Adrenal gland (tissue), 12 donors: Measurements from ENCODE around the gene ARF6. TPM values are rescaled to one million over a fixed set of nuclear protein-coding genes. Genes with fewer than 3 reads are reported as not detected.

Source experiments
- DNase-seq, 7 donors: peaks; one replicate each; pipeline ENCODE4 v3.0.0-alpha.2; 2019 to 2020
- H3K27ac ChIP-seq, 5 donors: fragments of 200-600 bp; sonication (generic) in 4 of 5; 1 replicate in 3 of 5; 2 replicates in 2 of 5; pipeline versions ENCODE4 v1.5.1 to v1.8.0; 2016 to 2020; ENCODE audit warnings: mild to moderate bottlenecking in 1 of 5
- H3K27me3 ChIP-seq: fragments of 200-600 bp; 2 replicates; pipeline ENCODE4 v1.8.0; 2021
- H3K36me3 ChIP-seq, 2 donors: fragments of 200-600 bp; replicated peaks in 1 of 2; 1 replicate in 1 of 2; 2 replicates in 1 of 2; pipeline versions ENCODE4 v1.5.1 to v1.8.0; 2018 to 2022
- H3K4me1 ChIP-seq, 2 donors: fragments of 200-600 bp; replicated peaks in 1 of 2; 1 replicate in 1 of 2; 2 replicates in 1 of 2; pipeline versions ENCODE4 v1.5.1 to v1.8.0; 2018 to 2021
- H3K4me3 ChIP-seq, 4 donors: fragments of 200-600 bp; sonication (generic) in 3 of 4; one replicate each; pipeline ENCODE4 v1.5.1; 2016 to 2018
- H3K9me3 ChIP-seq, 3 donors: fragments of 200-600 bp; sonication (generic) in 1 of 3; replicated peaks in 1 of 3; 1 replicate in 2 of 3; 2 replicates in 1 of 3; pipeline versions ENCODE4 v1.5.1 to v1.8.0; 2016 to 2021
- CTCF ChIP-seq, 6 experiments: fragments of 450-650 bp in 4 of 6; fragments of 200-600 bp in 2 of 6; sonication (generic) in 1 of 6; IDR thresholded peaks; 1 replicate in 5 of 6; 2 replicates in 1 of 6; pipeline versions ENCODE4 v1.5.1 to v1.8.0; 2016 to 2021; ENCODE audit warnings: antibody characterized with exemption in 6 of 6, mild to moderate bottlenecking in 2 of 6, moderate library complexity in 1 of 6
- POLR2A ChIP-seq, 2 donors: fragments of 450-650 bp; IDR thresholded peaks; one replicate each; pipeline ENCODE4 v1.6.1; 2017; ENCODE audit warnings: antibody characterized with exemption in 2 of 2, mild to moderate bottlenecking in 2 of 2, moderate library complexity in 1 of 2
- WGBS, 4 donors: extraction: QIAGEN DNeasy Blood & Tissue Kit in 2 of 4; methylation state at CpG; one replicate each; pipeline versions ENCODE4 v1.1.5 to v1.1.7; 2013 to 2017; 5-methylcytosine and 5-hydroxymethylcytosine counted together
- intact Hi-C, 2 donors: fragments of 100-400 bp; cut with DNase I; formaldehyde crosslinking; loops; one replicate each; pipeline versions ENCODE4 v1.14.1 to v1.15.0; 2022 to 2023
- polyA plus RNA-seq, 3 donors: library from polyadenylated mRNA; stranded (reverse); fragments of 200-250 nt in 2 of 3; fragments of 350-450 nt in 1 of 3; fragmentation: Illumina TruSeq in 1 of 3; extraction: RNeasy Lipid Tissue Mini Kit (QIAGEN cat#74804) in 1 of 3; gene quantifications; one replicate each; pipeline ENCODE4 v1.2.3, GENCODE V29; 2013 to 2014
- total RNA-seq, 9 donors: library from RNA; depleted of rRNA in 4 of 9; stranded (reverse); fragments of >200 nt in 4 of 9; fragments of 120-200 nt in 1 of 9; fragmentation: NEBNext Ultra II Directional in 1 of 9; extraction: Animal tissue kit (Norgen Biotek cat#: 25700) in 1 of 9; gene quantifications; one replicate each; pipeline versions ENCODE4 v1.1.0 to v1.2.4, GENCODE V29; 2013 to 2023
- donor health status: healthy with polysubstance abuse.
- donor health status: Bipolar disorder and iron deficiency.
- donor health status: DM: yes; HTN: yes; CAD: no.
- donor health status: DM: no; HTN: no; CAD: no.
- donor health status: DM: no; HTN: no; CAD: no.
- donor health status: DM: yes; HTN: yes; CAD: no.

ARF6 gene
- total and polyA plus RNA-seq, 12 donors = 13.6 to 65.8 (median 47.6) TPM

- Histone ChIP-seq H3K4me3 (no peak overlapping the region), H3K4me1 (no peaks in the 10 kb centered on the region), H3K27me3 (no peaks in the 10 kb centered on the region), H3K27ac (no peak overlapping the region), H3K9me3 (no peaks in the 10 kb centered on the region), H3K36me3 (no peaks in the 10 kb centered on the region)
- intact Hi-C loops = no loop called here
- DNase-seq = no peak
- whole genome bisulfite sequencing, 4 donors = 62 to 85% (median 82%) methylated on average over 2 of the region's 2 CpGs
- TF ChIP-seq POLR2A (IDR thresholded peaks at IDR 0.05) (no peak), CTCF (IDR thresholded peaks at IDR 0.05) (no peak)
Observed at GRCh38 chr14:49930720-49931119, 37.8 kb downstream of the ARF6 start.

- TF ChIP-seq POLR2A (IDR thresholded peaks at IDR 0.05) = no peak
- no peak for TF ChIP-seq CTCF (IDR thresholded peaks at IDR 0.05)
- H3K36me3 ChIP-seq = no peaks in the 10 kb centered on the region
- no peak for DNase-seq
- no peaks in the 10 kb centered on the region for H3K4me1 ChIP-seq
- no peaks in the 10 kb centered on the region for H3K9me3 ChIP-seq
- intact Hi-C loops = no loop called here
- 86 to 92% (median 91%) methylated on average over 3 of the region's 3 CpGs for whole genome bisulfite sequencing, 4 donors
- no peaks in the 10 kb centered on the region for H3K27me3 ChIP-seq
- no peak overlapping the region for H3K4me3 ChIP-seq
- no peak overlapping the region for H3K27ac ChIP-seq
Observed at GRCh38 chr14:49931523-49931922, 38.6 kb downstream of the ARF6 start.

GRCh38 chr14:49933128-49933527 is 40.2 kb downstream of the ARF6 start:
- H3K9me3 ChIP-seq = no peaks in the 10 kb centered on the region
- no peak overlapping the region for H3K27ac ChIP-seq
- H3K36me3 ChIP-seq = no peaks in the 10 kb centered on the region
- no peak for TF ChIP-seq CTCF (IDR thresholded peaks at IDR 0.05)
- TF ChIP-seq POLR2A (IDR thresholded peaks at IDR 0.05) = no peak
- H3K4me3 ChIP-seq = no peak overlapping the region
- WGBS, 4 donors = 87 to 94% (median 90%) methylated on average over 4 of the region's 4 CpGs
- H3K27me3 ChIP-seq = no peaks in the 10 kb centered on the region
- H3K4me1 ChIP-seq = no peaks in the 10 kb centered on the region
- intact Hi-C loops = no loop called here
- no peak for DNase-seq

GRCh38 chr14:49933704-49934103 is 40.8 kb downstream of the ARF6 start:
- intact Hi-C loops = no loop called here
- TF ChIP-seq CTCF (IDR thresholded peaks at IDR 0.05) (no peak), POLR2A (IDR thresholded peaks at IDR 0.05) (no peak)
- H3K9me3 ChIP-seq = no peaks in the 10 kb centered on the region
- no peaks in the 10 kb centered on the region for H3K27me3 ChIP-seq
- H3K4me3 ChIP-seq = no peak overlapping the region
- WGBS, 4 donors = 87 to 92% (median 89%) methylated on average over 5 of the region's 5 CpGs
- no peaks in the 10 kb centered on the region for H3K4me1 ChIP-seq
- no peak overlapping the region for H3K27ac ChIP-seq
- no peak for DNase-seq
- H3K36me3 ChIP-seq = no peaks in the 10 kb centered on the region
